Hypothalamus (tissue), 51 donors: ENCODE measurements around the gene NUDT8.
A peak's percentile ranks its signal among the peaks of the same experiment; 100 is the strongest.
"Not testable (repeated sequence)": the region's sequence is repeated elsewhere in the genome, so short reads cannot be mapped to it uniquely, and the experiment has no call there.

Source experiments
- DNase-seq, 51 donors: peaks; one replicate each; lab custom pipeline; 2025; lab: John Stamatoyannopoulos, UW

NUDT8 gene

GRCh38 chr11:67613960-67614715 is 15.6 kb downstream of the NUDT8 start:
- peak in 10 of 51 donors; percentile 18 to 41 (median 34) for DNase-seq

GRCh38 chr11:67613313-67613959 is 16.3 kb downstream of the NUDT8 start:
- no peak for DNase-seq

- no peak for DNase-seq
These were observed 17.0 kb downstream of the NUDT8 start for GRCh38 chr11:67612751-67613150.

- no peak for DNase-seq
These were observed 17.8 kb downstream of the NUDT8 start for GRCh38 chr11:67611704-67612587.

- no peak for DNase-seq
These were observed 18.6 kb downstream of the NUDT8 start for GRCh38 chr11:67611165-67611564.

GRCh38 chr11:67610302-67610868 is 19.4 kb downstream of the NUDT8 start:
- no peak for DNase-seq

- DNase-seq = no peak
These were observed 20.4 kb downstream of the NUDT8 start for GRCh38 chr11:67609316-67609715.

- DNase-seq = no peak
These were observed 21.3 kb downstream of the NUDT8 start for GRCh38 chr11:67608486-67608885.

GRCh38 chr11:67607507-67607906 is 22.2 kb downstream of the NUDT8 start:
- no peak for DNase-seq

- DNase-seq = peak; percentile 31 to 98 (median 93)
These were observed 23.0 kb downstream of the NUDT8 start, which contains the start of gene NDUFV1 for GRCh38 chr11:67606492-67607295. NDUFV1 (plus strand) TSS chr11:67606936; CDS start chr11:67607005, 69 bp downstream.

GRCh38 chr11:67606093-67606491 is 23.6 kb downstream of the NUDT8 start:
- DNase-seq = no peak

- DNase-seq = peak in 7 of 51 donors; percentile 16 to 43 (median 19)
These were observed 24.3 kb downstream of the NUDT8 start for GRCh38 chr11:67605231-67606011.

- DNase-seq = no peak
These were observed 24.9 kb downstream of the NUDT8 start for GRCh38 chr11:67604815-67605214.

GRCh38 chr11:67604119-67604518 is 25.6 kb downstream of the NUDT8 start:
- DNase-seq = not testable (repeated sequence)

GRCh38 chr11:67601098-67601497 is 28.6 kb downstream of the NUDT8 start:
- no peak for DNase-seq

- DNase-seq = no peak
These were observed 29.3 kb downstream of the NUDT8 start for GRCh38 chr11:67600324-67601029.

GRCh38 chr11:67599149-67599548 is 30.6 kb downstream of the NUDT8 start:
- DNase-seq = no peak

- DNase-seq = not testable (repeated sequence)
These were observed 31.8 kb downstream of the NUDT8 start for GRCh38 chr11:67597963-67598362.
